Prostate gland (tissue), 2 donors: ENCODE measurements around the gene ARL6IP5. TPM values are rescaled to one million over a fixed set of nuclear protein-coding genes. Genes with fewer than 3 reads are reported as not detected.

Source experiments
- DNase-seq: peaks from one replicate; pipeline ENCODE4 v3.0.0-alpha.2; 2019; ENCODE audit warnings: low spot score
- H3K27ac ChIP-seq, 2 donors: fragments of 200-600 bp; sonication (generic); 2 replicates each; pipeline ENCODE4 v1.5.1; 2017 to 2019
- H3K27me3 ChIP-seq: fragments of 200-600 bp; sonication (generic); replicated peaks from 2 replicates; pipeline ENCODE4 v1.5.1; 2019; ENCODE audit not compliant: insufficient read depth
- H3K36me3 ChIP-seq, 2 donors: fragments of 200-600 bp; sonication (generic); 1 replicate in 1 of 2; 2 replicates in 1 of 2; pipeline versions ENCODE4 v1.5.1 to v1.8.1; 2017 to 2019
- H3K4me1 ChIP-seq: fragments of 200-600 bp; sonication (generic); replicated peaks from 2 replicates; pipeline ENCODE4 v1.5.1; 2019
- H3K4me3 ChIP-seq, 2 donors: fragments of 200-600 bp; sonication (generic); 2 replicates each; pipeline ENCODE4 v1.5.1; 2017 to 2019
- H3K9me3 ChIP-seq: fragments of 200-600 bp; sonication (generic); 2 replicates; pipeline ENCODE4 v1.5.1; 2017
- CTCF ChIP-seq, 4 experiments: fragments of 200-600 bp in 2 of 4; fragments of 450-650 bp in 2 of 4; sonication (generic) in 2 of 4; IDR thresholded peaks; 1 replicate in 3 of 4; 2 replicates in 1 of 4; pipeline ENCODE4 v1.5.1; 2016 to 2019; ENCODE audit warnings: antibody characterized with exemption in 4 of 4, mild to moderate bottlenecking in 2 of 4, moderate library complexity in 2 of 4
- POLR2A ChIP-seq: fragments of 450-650 bp; IDR thresholded peaks from one replicate; pipeline ENCODE4 v1.6.1; 2016; ENCODE audit warnings: antibody characterized with exemption, mild to moderate bottlenecking
- POLR2AphosphoS5 ChIP-seq: sonication (generic); formaldehyde crosslinking; IDR thresholded peaks from one replicate; pipeline ENCODE4 v1.6.1; 2017; ENCODE audit warnings: antibody characterized with exemption
- WGBS: methylation state at CpG from one replicate; pipeline ENCODE4 v1.1.5; 2018; 5-methylcytosine and 5-hydroxymethylcytosine counted together
- intact Hi-C: fragments of 100-400 bp; cut with DNase I; formaldehyde crosslinking; loops from one replicate; pipeline ENCODE4 v1.14.2; 2022
- total RNA-seq, 2 donors: library from RNA; depleted of rRNA; stranded (reverse); fragments of >200 nt; gene quantifications; one replicate each; pipeline ENCODE4 v1.1.0, GENCODE V29; 2016

The ARL6IP5 gene
- total RNA-seq, 2 donors from 2014 or later = 102 to 169 TPM

DNA sequence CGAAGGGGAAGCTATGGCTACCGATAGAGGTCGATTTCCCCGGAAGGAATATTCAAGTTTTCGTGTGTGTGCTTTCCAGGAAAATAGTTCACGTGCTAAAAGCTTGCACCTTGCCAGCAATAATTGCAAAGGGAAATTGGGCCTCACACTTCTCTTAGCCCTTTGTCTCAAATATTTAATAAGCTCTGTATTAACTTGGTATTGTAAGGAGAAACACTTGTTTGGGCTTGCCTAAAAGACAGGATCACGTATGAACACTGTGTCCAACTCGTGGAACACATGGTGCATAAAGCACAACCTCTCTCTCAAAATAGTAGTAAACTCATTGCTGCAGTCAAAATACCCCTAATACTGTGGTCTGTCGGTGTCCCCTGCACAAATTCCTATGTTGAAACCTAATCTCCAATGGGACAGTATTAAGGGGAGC, 32.3 kb upstream of the ARL6IP5 start:
- peak overlapping the region; percentile 63 to 64 for H3K4me3 ChIP-seq
- no peaks in the 10 kb centered on the region for H3K9me3 ChIP-seq
- intact Hi-C loops = loop anchor here (5.0 kb wide), 1 partner anchor 40 kb away; the partner anchor contains the start of gene EOGT
- no peaks in the 10 kb centered on the region for H3K27me3 ChIP-seq
- no peaks in the 10 kb centered on the region for H3K36me3 ChIP-seq
- no peaks in the 10 kb centered on the region for H3K4me1 ChIP-seq
- WGBS = 7% methylated on average over 9 of the region's 9 CpGs
- peak overlapping the region; percentile 92 for H3K27ac ChIP-seq
- TF ChIP-seq POLR2AphosphoS5 (no peak), POLR2A (no peak), CTCF (IDR thresholded peaks at IDR 0.05) (peak in 1 of 4 experiments; percentile 35)
- peak; percentile 7 for DNase-seq

GRCh38 chr3:69058180-69058946, 26.4 kb upstream of the ARL6IP5 start:
- 94% methylated on average over 3 of the region's 3 CpGs for WGBS
- Histone ChIP-seq H3K4me1 (no peaks in the 10 kb centered on the region), H3K9me3 (no peaks in the 10 kb centered on the region), H3K27me3 (no peaks in the 10 kb centered on the region), H3K36me3 (no peaks in the 10 kb centered on the region), H3K27ac (no peak overlapping the region), H3K4me3 (no peak overlapping the region)
- TF ChIP-seq POLR2AphosphoS5 (no peak), CTCF (IDR thresholded peaks at IDR 0.05) (no peak), POLR2A (no peak)
- DNase-seq = no peak
- intact Hi-C loops = no loop called here

DNA sequence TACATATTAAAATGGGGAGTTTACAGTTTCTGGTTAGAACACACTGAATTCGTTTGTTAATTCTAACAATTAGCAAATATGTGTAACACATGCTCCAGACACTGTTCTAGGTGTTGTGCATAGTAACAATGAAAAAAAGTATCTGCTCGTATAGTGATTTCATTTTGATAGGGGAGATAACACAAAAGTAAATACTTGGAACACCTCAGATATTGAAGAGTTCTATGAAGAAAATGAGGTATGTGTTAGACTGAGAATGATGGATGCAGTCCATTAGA, 25.9 kb upstream of the ARL6IP5 start:
- H3K27ac ChIP-seq = no peak overlapping the region
- TF ChIP-seq CTCF (IDR thresholded peaks at IDR 0.05) (no peak), POLR2A (no peak)
- no peaks in the 10 kb centered on the region for H3K27me3 ChIP-seq
- H3K4me3 ChIP-seq = no peak overlapping the region
- H3K36me3 ChIP-seq = no peaks in the 10 kb centered on the region
- intact Hi-C loops = no loop called here
- H3K4me1 ChIP-seq = no peaks in the 10 kb centered on the region
- no peaks in the 10 kb centered on the region for H3K9me3 ChIP-seq
- WGBS = 75% methylated on average over 2 of the region's 2 CpGs
- no peak for DNase-seq

DNA sequence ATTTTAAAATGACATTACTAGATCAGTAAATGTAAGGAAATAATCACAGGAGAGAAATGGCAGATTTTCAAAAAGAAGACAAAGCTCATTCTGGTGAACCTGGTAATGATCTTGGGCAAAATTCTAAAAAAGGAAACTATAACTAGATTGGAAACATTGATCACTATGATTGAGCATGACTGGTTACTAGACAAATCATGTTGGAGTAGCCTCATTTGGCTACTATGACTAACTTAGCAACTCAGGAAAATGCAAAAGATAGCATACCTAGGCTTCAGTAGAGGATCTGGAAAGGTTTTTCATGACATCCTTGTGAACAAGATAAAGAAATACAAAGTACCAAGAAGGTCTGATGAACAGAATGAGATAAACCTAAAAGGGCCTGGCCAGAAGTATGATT, 25.0 kb upstream of the ARL6IP5 start:
- TF ChIP-seq POLR2AphosphoS5 (no peak), POLR2A (no peak), CTCF (IDR thresholded peaks at IDR 0.05) (no peak)
- H3K4me3 ChIP-seq = no peak overlapping the region
- no peaks in the 10 kb centered on the region for H3K36me3 ChIP-seq
- H3K27ac ChIP-seq = no peak overlapping the region
- no peaks in the 10 kb centered on the region for H3K4me1 ChIP-seq
- intact Hi-C loops = no loop called here
- DNase-seq = no peak
- no peaks in the 10 kb centered on the region for H3K9me3 ChIP-seq
- H3K27me3 ChIP-seq = no peaks in the 10 kb centered on the region

DNA sequence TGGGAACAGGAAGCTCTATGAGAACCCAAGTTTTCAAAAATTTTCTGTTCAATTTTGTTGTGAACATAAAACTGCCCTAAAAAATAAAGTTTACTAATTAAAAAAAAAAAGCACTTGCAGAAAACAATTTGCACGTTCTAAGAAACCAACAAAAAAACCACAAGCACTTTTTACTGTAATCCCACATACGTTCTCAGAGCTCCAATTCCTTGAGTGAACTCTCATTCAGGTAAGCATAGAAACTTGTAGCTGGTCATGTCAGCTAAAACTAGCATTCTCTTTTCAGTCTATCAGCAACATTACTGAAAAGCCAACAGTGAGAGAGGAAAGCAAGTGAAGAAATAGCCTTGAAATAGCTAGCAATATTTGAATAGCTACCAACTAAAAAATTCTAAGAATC, 21.1 kb upstream of the ARL6IP5 start:
- H3K27me3 ChIP-seq = no peaks in the 10 kb centered on the region
- H3K36me3 ChIP-seq = no peaks in the 10 kb centered on the region
- WGBS = 78% methylated on average over 2 of the region's 2 CpGs
- TF ChIP-seq POLR2A (no peak), CTCF (IDR thresholded peaks at IDR 0.05) (no peak)
- no peak overlapping the region for H3K4me3 ChIP-seq
- intact Hi-C loops = no loop called here
- H3K9me3 ChIP-seq = no peaks in the 10 kb centered on the region
- no peak for DNase-seq
- no peaks in the 10 kb centered on the region for H3K4me1 ChIP-seq
- H3K27ac ChIP-seq = no peak overlapping the region
